Activated naive CD4-positive, alpha-beta T cell treated with anti-CD3 and anti-CD28 coated beads, Interleukin-2, amount 10 ng/mL, durations not matched to agents 7 days and 5 days (primary cell): ENCODE data around the gene STEAP4.
"Not testable (repeated sequence)": the region's sequence is repeated elsewhere in the genome, so short reads cannot be mapped to it uniquely, and the experiment has no call there.

Experiments used
- CTCF ChIA-PET: fragments of 350-600 bp; sonication (Branson Sonifier 250); formaldehyde crosslinking; loops from one replicate; lab custom pipeline; 2021; ENCODE audit warnings: antibody characterized with exemption; lab: Charles Lee
- DNase-seq: peaks from one replicate; pipeline ENCODE4 v3.0.0-alpha.2; 2020
- H3K27ac Mint-ChIP-seq: one replicate; pipeline ENCODE4 v1.8.0; 2021; ENCODE audit warnings: mild to moderate bottlenecking, moderate library complexity, mixed read lengths
- H3K27me3 Mint-ChIP-seq: one replicate; pipeline ENCODE4 v1.8.0; 2021; ENCODE audit warnings: mild to moderate bottlenecking, mixed read lengths
- H3K36me3 Mint-ChIP-seq: one replicate; pipeline ENCODE4 v1.8.0; 2021; ENCODE audit warnings: mixed read lengths
- H3K4me1 Mint-ChIP-seq: one replicate; pipeline ENCODE4 v1.8.0; 2021; ENCODE audit warnings: mixed read lengths
- H3K4me3 Mint-ChIP-seq: one replicate; pipeline ENCODE4 v1.8.0; 2021; ENCODE audit warnings: mild to moderate bottlenecking, moderate library complexity, mixed read lengths
- H3K9me3 Mint-ChIP-seq: one replicate; pipeline ENCODE4 v1.8.0; 2021; ENCODE audit warnings: mixed read lengths

Gene STEAP4

GRCh38 chr7:88269586-88269985 is 37.1 kb downstream of the STEAP4 start:
- no peak for DNase-seq
- H3K36me3 Mint-ChIP-seq = no peaks in the 10 kb centered on the region

GRCh38 chr7:88268858-88269257 is 37.8 kb downstream of the STEAP4 start:
- no peaks in the 10 kb centered on the region for H3K9me3 Mint-ChIP-seq
- DNase-seq = no peak
- H3K4me3 Mint-ChIP-seq = no peak overlapping the region
- no peaks in the 10 kb centered on the region for H3K36me3 Mint-ChIP-seq
- no peaks in the 10 kb centered on the region for H3K4me1 Mint-ChIP-seq
- no peaks in the 10 kb centered on the region for H3K27me3 Mint-ChIP-seq
- no peak overlapping the region for H3K27ac Mint-ChIP-seq
- CTCF ChIA-PET = no interaction called here

More at GRCh38 chr7:88269586-88269985, 37.1 kb downstream of the STEAP4 start:
- H3K4me3 Mint-ChIP-seq = no peak overlapping the region
- CTCF ChIA-PET = no interaction called here
- H3K27ac Mint-ChIP-seq = no peak overlapping the region
- H3K9me3 Mint-ChIP-seq = no peaks in the 10 kb centered on the region
- H3K27me3 Mint-ChIP-seq = no peaks in the 10 kb centered on the region
- H3K4me1 Mint-ChIP-seq = no peaks in the 10 kb centered on the region

GRCh38 chr7:88268051-88268450 is 38.6 kb downstream of the STEAP4 start:
- H3K27me3 Mint-ChIP-seq = no peaks in the 10 kb centered on the region
- no peaks in the 10 kb centered on the region for H3K36me3 Mint-ChIP-seq
- no peak overlapping the region for H3K4me3 Mint-ChIP-seq
- no peaks in the 10 kb centered on the region for H3K9me3 Mint-ChIP-seq
- no peaks in the 10 kb centered on the region for H3K4me1 Mint-ChIP-seq
- no peak for DNase-seq
- H3K27ac Mint-ChIP-seq = no peak overlapping the region
- CTCF ChIA-PET = no interaction called here

GRCh38 chr7:88267421-88267820 is 39.3 kb downstream of the STEAP4 start:
- no peak overlapping the region for H3K4me3 Mint-ChIP-seq
- no peaks in the 10 kb centered on the region for H3K27me3 Mint-ChIP-seq
- H3K36me3 Mint-ChIP-seq = no peaks in the 10 kb centered on the region
- H3K27ac Mint-ChIP-seq = no peak overlapping the region
- CTCF ChIA-PET = no interaction called here
- no peaks in the 10 kb centered on the region for H3K9me3 Mint-ChIP-seq
- no peaks in the 10 kb centered on the region for H3K4me1 Mint-ChIP-seq
- no peak for DNase-seq

- H3K4me1 Mint-ChIP-seq, DNase-seq, CTCF ChIA-PET, H3K27ac Mint-ChIP-seq, H3K9me3 Mint-ChIP-seq, H3K27me3 Mint-ChIP-seq, H3K36me3 Mint-ChIP-seq, H3K4me3 Mint-ChIP-seq: not testable (repeated sequence)
Measured at GRCh38 chr7:88264987-88265386, 41.7 kb downstream of the STEAP4 start.

GRCh38 chr7:88262562-88262961 is 44.1 kb downstream of the STEAP4 start:
- H3K27me3 Mint-ChIP-seq = no peaks in the 10 kb centered on the region
- no peaks in the 10 kb centered on the region for H3K4me1 Mint-ChIP-seq
- CTCF ChIA-PET = no interaction called here
- H3K9me3 Mint-ChIP-seq = no peaks in the 10 kb centered on the region
- no peak overlapping the region for H3K27ac Mint-ChIP-seq
- H3K36me3 Mint-ChIP-seq = no peaks in the 10 kb centered on the region
- DNase-seq = no peak
- H3K4me3 Mint-ChIP-seq = no peak overlapping the region

GRCh38 chr7:88260719-88261118 is 46.0 kb downstream of the STEAP4 start:
- Mint-ChIP-seq H3K9me3 (no peaks in the 10 kb centered on the region), H3K27ac (no peak overlapping the region), H3K4me1 (no peaks in the 10 kb centered on the region), H3K4me3 (no peak overlapping the region), H3K27me3 (no peaks in the 10 kb centered on the region), H3K36me3 (no peaks in the 10 kb centered on the region)
- CTCF ChIA-PET = no interaction called here
- DNase-seq = no peak

- CTCF ChIA-PET = no interaction called here
- H3K36me3 Mint-ChIP-seq = no peaks in the 10 kb centered on the region
- no peak overlapping the region for H3K4me3 Mint-ChIP-seq
- H3K4me1 Mint-ChIP-seq = no peaks in the 10 kb centered on the region
- no peaks in the 10 kb centered on the region for H3K9me3 Mint-ChIP-seq
- no peak for DNase-seq
- no peaks in the 10 kb centered on the region for H3K27me3 Mint-ChIP-seq
- no peak overlapping the region for H3K27ac Mint-ChIP-seq
Measured at GRCh38 chr7:88259656-88260380, 46.9 kb downstream of the STEAP4 start.

- H3K4me3 Mint-ChIP-seq, H3K27me3 Mint-ChIP-seq, DNase-seq, H3K36me3 Mint-ChIP-seq, H3K9me3 Mint-ChIP-seq, CTCF ChIA-PET, H3K4me1 Mint-ChIP-seq, H3K27ac Mint-ChIP-seq: not testable (repeated sequence)
Measured at GRCh38 chr7:88258296-88258695, 48.4 kb downstream of the STEAP4 start.

GRCh38 chr7:88256906-88257305 is 49.8 kb downstream of the STEAP4 start:
- peaks cover 4% of the 10 kb centered on the region for H3K9me3 Mint-ChIP-seq
- no peaks in the 10 kb centered on the region for H3K36me3 Mint-ChIP-seq
- DNase-seq = no peak
- CTCF ChIA-PET = no interaction called here
- H3K4me1 Mint-ChIP-seq = no peaks in the 10 kb centered on the region
- H3K4me3 Mint-ChIP-seq = no peak overlapping the region
- H3K27ac Mint-ChIP-seq = no peak overlapping the region
- no peaks in the 10 kb centered on the region for H3K27me3 Mint-ChIP-seq

- H3K36me3 Mint-ChIP-seq = no peaks in the 10 kb centered on the region
- H3K9me3 Mint-ChIP-seq = peaks cover 4% of the 10 kb centered on the region
- no peak for DNase-seq
- no peaks in the 10 kb centered on the region for H3K4me1 Mint-ChIP-seq
- CTCF ChIA-PET = no interaction called here
- no peaks in the 10 kb centered on the region for H3K27me3 Mint-ChIP-seq
- H3K4me3 Mint-ChIP-seq = no peak overlapping the region
- H3K27ac Mint-ChIP-seq = no peak overlapping the region
Measured at GRCh38 chr7:88254721-88255424, 51.8 kb downstream of the STEAP4 start.

GRCh38 chr7:88253640-88254039 is 53.1 kb downstream of the STEAP4 start:
- no peaks in the 10 kb centered on the region for H3K36me3 Mint-ChIP-seq
- no peak overlapping the region for H3K27ac Mint-ChIP-seq
- DNase-seq = no peak
- no peak overlapping the region for H3K4me3 Mint-ChIP-seq
- no peaks in the 10 kb centered on the region for H3K4me1 Mint-ChIP-seq
- peaks cover 4% of the 10 kb centered on the region for H3K9me3 Mint-ChIP-seq
- CTCF ChIA-PET = no interaction called here
- H3K27me3 Mint-ChIP-seq = no peaks in the 10 kb centered on the region

- Mint-ChIP-seq H3K4me3 (no peak overlapping the region), H3K36me3 (no peaks in the 10 kb centered on the region), H3K27me3 (peaks cover 4% of the 10 kb centered on the region), H3K4me1 (no peaks in the 10 kb centered on the region), H3K27ac (no peak overlapping the region), H3K9me3 (no peaks in the 10 kb centered on the region)
- CTCF ChIA-PET = interaction anchor here (1.3 kb wide), 1 partner anchor 304 kb away, joined by 3 read pairs; no protein-coding TSS in a partner anchor
- no peak for DNase-seq
Measured at GRCh38 chr7:88244258-88244657, 62.4 kb downstream of the STEAP4 start.

GRCh38 chr7:88243345-88243909 is 63.3 kb downstream of the STEAP4 start:
- Mint-ChIP-seq H3K4me3 (no peak overlapping the region), H3K4me1 (no peaks in the 10 kb centered on the region), H3K27me3 (peaks cover 4% of the 10 kb centered on the region), H3K27ac (no peak overlapping the region), H3K36me3 (no peaks in the 10 kb centered on the region), H3K9me3 (no peaks in the 10 kb centered on the region)
- no peak for DNase-seq
- CTCF ChIA-PET = interaction anchor here (1.2 to 1.3 kb wide), 2 partner anchors 305 to 592 kb away, joined by 3 read pairs; no protein-coding TSS in a partner anchor

GRCh38 chr7:88239852-88240251 is 66.8 kb downstream of the STEAP4 start:
- no peak overlapping the region for H3K27ac Mint-ChIP-seq
- H3K9me3 Mint-ChIP-seq = no peaks in the 10 kb centered on the region
- H3K27me3 Mint-ChIP-seq = peaks cover 4% of the 10 kb centered on the region
- CTCF ChIA-PET = no interaction called here
- peaks cover 6% of the 10 kb centered on the region for H3K4me1 Mint-ChIP-seq
- no peaks in the 10 kb centered on the region for H3K36me3 Mint-ChIP-seq
- H3K4me3 Mint-ChIP-seq = no peak overlapping the region
- no peak for DNase-seq
